GM18498 (cell line): Measurements from ENCODE around the gene ABHD12.

Experiments
- ATAC-seq: cut with Tn5 transposase; IDR thresholded peaks from one replicate; pipeline ENCODE4 v1.9.1; 2021; ENCODE audit warnings: mild to moderate bottlenecking, moderate library complexity; ENCODE audit not compliant: unreplicated experiment

The ABHD12 gene

GRCh38 chr20:25309395-25310267 lies 81.0 kb downstream of the ABHD12 start:
- ATAC-seq, result peak; percentile 17

GRCh38 chr20:25308671-25309394 lies 81.8 kb downstream of the ABHD12 start:
- no peak for ATAC-seq

DNA sequence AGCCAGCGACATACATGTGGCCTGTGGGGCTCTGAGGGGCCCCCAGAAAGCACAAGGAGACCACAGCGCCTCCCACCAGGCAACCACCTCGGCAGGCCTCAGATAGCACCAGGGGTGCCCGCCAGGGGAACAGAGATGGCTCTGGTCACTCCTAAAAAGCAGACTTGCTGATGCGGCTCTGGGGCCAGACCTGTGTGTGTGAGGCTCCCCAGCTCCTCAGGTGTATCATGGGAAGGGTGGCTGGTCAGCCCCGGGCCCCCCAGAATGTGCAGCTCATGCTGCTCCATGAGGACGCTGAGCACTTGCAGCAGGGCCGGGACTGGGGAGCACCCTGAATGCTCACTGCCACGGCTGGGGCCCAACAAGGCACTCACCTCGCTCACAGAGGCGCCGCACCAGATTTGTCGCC lies 82.5 kb downstream of the ABHD12 start:
- ATAC-seq, result no peak

GRCh38 chr20:25306991-25307903 lies 83.4 kb downstream of the ABHD12 start:
- ATAC-seq, result no peak

- ATAC-seq, result no peak
Measured at GRCh38 chr20:25304025-25304549, 86.5 kb downstream of the ABHD12 start.

DNA sequence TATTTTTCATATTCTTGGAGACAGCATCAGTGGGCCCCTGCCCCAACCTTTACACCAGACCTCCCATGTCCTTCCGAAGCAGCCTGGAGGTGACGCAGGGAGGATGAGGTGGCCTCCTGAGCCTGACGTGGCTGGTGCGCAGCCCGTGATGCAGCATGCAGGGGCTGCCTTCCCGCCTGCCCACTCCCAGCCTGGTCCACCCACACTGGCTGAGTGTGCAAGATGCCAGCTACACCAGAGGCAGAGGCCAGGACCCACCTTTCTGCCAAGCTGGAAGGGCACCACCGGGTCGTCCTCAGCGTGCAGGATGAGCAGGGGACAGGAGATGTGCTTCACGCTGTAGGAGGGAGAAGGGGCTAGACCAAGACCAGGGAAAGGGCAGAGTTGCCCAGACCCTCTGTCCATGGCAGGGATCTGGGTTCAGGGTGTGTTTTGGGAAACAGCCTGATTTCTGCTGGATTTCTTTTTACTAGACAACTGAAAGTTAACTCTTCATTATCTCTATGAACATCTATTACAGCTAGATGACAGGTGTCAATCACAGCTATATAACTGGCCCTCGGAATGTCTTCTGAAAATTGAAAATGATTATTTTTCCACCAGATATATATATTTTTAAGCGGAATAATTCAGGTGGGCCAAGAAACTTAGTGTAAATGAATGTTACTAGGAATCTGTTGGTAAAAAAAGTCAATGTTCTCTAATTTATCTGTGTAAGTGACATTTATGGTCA lies 87.2 kb downstream of the ABHD12 start:
- no peak for ATAC-seq

- no peak for ATAC-seq
Measured at GRCh38 chr20:25302596-25302995, 88.0 kb downstream of the ABHD12 start.

DNA sequence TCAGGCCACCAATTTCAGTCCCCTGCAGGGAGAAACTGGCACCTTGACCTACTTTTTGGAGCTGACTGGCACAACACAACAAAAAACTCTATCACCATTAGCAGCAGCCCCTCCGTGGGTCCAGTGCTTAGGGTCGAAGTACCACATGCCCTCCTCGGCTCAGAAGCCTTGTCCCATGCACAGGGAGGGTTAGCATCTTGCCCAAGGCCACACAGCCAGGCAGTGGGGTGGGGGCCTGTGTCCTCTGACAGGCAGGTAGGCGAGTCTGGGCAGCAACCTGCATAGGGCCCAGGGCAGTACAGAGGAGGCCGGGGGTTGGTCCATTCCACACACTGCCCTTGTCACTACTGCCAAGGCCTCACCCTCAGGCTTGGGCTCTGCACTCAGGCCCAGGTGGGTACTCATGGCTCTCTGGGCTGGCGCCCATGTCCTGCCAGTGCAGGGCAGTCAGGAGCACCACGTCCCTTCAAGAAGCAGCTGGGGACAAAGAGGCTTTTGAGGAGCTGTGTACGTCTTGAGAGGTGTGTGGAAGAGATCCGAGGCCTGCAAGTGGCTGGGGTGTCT lies 89.2 kb downstream of the ABHD12 start:
- no peak for ATAC-seq

- ATAC-seq, result no peak
Measured at GRCh38 chr20:25300496-25301170, 90.0 kb downstream of the ABHD12 start.

GRCh38 chr20:25299806-25300205 lies 90.8 kb downstream of the ABHD12 start:
- ATAC-seq, result no peak

DNA sequence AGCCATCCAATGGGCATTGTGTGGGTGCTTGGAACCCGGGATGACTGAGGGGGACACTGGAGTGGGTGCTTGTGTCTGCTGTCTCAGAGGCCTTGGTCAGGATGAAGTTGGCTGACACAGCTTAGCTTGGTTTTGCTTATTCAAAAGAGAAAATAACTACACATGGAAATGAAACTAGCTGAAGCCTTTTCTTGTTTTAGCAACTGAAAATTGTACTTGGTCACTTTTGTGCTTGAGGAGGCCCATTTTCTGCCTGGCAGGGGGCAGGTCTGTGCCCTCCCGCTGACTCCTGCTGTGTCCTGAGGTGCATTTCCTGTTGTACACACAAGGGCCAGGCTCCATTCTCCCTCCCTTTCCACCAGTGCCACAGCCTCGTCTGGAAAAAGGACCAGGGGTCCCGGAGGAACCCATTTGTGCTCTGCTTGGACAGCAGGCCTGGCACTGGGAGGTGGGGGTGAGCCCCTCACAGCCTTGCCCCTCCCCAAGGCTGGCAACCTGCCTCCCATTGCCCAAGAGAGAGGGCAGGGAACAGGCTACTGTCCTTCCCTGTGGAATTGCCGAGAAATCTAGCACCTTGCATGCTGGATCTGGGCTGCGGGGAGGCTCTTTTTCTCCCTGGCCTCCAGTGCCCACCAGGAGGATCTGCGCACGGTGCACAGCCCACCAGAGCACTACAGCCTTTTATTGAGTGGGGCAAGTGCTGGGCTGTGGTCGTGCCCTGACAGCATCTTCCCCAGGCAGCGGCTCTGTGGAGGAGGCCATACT lies 93.3 kb downstream of the ABHD12 start:
- ATAC-seq, result peak; percentile 66

DNA sequence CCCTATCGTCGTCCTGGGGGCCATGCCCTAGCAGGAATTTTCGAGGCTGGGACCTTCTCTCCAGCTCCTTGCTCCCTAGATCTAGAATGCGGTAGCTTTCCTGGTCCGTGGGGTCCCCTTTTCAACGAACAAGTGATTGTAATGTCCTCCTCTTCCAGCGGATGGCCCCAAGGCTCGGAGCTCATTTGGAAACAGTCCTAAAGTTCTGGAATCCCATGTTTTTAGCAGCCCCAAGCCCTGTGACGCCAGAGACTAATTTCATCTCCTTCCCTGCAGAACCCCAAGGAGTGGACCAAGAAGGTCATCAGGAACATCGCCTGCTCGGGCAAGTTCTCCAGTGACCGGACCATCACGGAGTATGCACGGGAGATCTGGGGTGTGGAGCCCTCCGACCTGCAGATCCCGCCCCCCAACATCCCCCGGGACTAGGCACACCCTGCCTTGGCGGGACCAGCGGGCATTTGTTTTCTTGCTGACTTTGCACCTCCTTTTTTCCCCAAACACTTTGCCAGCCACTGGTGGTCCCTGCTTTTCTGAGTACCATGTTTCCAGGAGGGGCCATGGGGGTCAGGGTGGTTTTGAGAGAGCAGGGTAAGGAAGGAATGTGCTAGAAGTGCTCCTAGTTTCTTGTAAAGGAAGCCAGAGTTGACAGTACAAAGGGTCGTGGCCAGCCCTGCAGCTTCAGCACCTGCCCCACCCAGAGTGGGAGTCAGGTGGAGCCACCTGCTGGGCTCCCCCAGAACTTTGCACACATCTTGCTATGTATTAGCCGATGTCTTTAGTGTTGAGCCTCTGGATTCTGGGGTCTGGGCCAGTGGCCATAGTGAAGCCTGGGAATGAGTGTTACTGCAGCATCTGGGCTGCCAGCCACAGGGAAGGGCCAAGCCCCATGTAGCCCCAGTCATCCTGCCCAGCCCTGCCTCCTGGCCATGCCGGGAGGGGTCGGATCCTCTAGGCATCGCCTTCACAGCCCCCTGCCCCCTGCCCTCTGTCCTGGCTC lies 94.2 kb downstream of the ABHD12 start:
- ATAC-seq, result no peak

GRCh38 chr20:25295386-25296093 lies 95.1 kb downstream of the ABHD12 start:
- ATAC-seq, result no peak

- ATAC-seq, result no peak
Measured at GRCh38 chr20:25294459-25295385, 95.9 kb downstream of the ABHD12 start.

DNA sequence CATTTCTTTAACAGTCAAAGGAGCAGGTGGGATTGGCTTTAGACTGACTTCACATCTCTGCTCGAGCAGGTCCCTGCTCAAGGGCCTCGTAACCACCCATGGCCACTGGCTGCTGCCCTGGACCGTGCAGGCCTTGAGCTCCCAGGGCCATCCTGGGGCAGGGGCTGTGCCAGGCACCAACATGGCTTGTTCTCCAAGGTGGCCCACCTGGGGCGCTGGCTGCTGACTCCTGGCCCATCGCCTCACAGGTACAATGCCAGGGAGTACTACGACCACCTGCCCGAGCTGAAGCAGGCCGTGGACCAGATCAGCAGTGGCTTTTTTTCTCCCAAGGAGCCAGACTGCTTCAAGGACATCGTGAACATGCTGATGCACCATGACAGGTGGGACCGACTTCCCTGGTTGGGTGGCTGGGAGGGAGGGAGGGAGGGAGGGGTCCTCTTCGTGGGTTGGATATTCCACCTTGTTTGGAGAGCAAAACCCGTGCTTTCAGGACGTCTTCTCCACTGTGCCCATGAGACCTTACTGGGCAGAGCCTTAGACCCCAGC lies 96.7 kb downstream of the ABHD12 start:
- ATAC-seq, result no peak
